Fibroblast of lung (primary cell): ENCODE data around the gene ATG4C. TPM values are rescaled to one million over a fixed set of nuclear protein-coding genes. Genes with fewer than 3 reads are reported as not detected.

Experiments
- DNase-seq, 2 donors: peaks; one replicate each; pipeline versions ENCODE4 v3.0.0 to v3.0.0-alpha.2; 2010; ENCODE audit warnings: low read depth in 2 of 2
- H2AFZ ChIP-seq: 2 replicates; pipeline ENCODE4 v1.5.1; 2012; ENCODE audit warnings: low read length, control low read depth, inconsistent platforms
- H3K27ac ChIP-seq: 2 replicates; pipeline ENCODE4 v1.5.1; 2011; ENCODE audit warnings: low read length, control low read depth; ENCODE audit not compliant: insufficient read depth
- H3K27me3 ChIP-seq: 2 replicates; pipeline ENCODE4 v1.5.1; 2011; ENCODE audit warnings: mild to moderate bottlenecking, low read length; ENCODE audit not compliant: control insufficient read depth, insufficient read depth
- H3K36me3 ChIP-seq: 2 replicates; pipeline ENCODE4 v1.5.1; 2011; ENCODE audit warnings: low read length; ENCODE audit not compliant: control insufficient read depth, insufficient read depth
- H3K4me1 ChIP-seq: 2 replicates; pipeline ENCODE4 v1.5.1; 2011; ENCODE audit warnings: low read length; ENCODE audit not compliant: control insufficient read depth, insufficient read depth; ENCODE audit errors: extremely low read depth
- H3K4me2 ChIP-seq: 2 replicates; pipeline ENCODE4 v1.5.1; 2011; ENCODE audit warnings: low read length, control low read depth; ENCODE audit not compliant: insufficient read depth; ENCODE audit errors: extremely low read depth
- H3K4me3 ChIP-seq, 4 experiments: fragments of 200-600 bp in 1 of 4; sonication (generic) in 1 of 4; replicated peaks in 1 of 4; 2 replicates each; pipeline ENCODE4 v1.5.1; 2011 to 2016; ENCODE audit warnings: low read length in 4 of 4, low read depth in 3 of 4, mild to moderate bottlenecking in 3 of 4, control low read depth in 2 of 4, inconsistent platforms in 1 of 4, mixed read lengths in 1 of 4; ENCODE audit not compliant: insufficient read depth in 1 of 4; ENCODE audit errors: control extremely low read depth in 1 of 4
- H3K79me2 ChIP-seq: 2 replicates; pipeline ENCODE4 v1.5.1; 2012; ENCODE audit warnings: mild to moderate bottlenecking, low read length, inconsistent platforms; ENCODE audit not compliant: control insufficient read depth, insufficient read depth
- H3K9ac ChIP-seq: 2 replicates; pipeline ENCODE4 v1.5.1; 2011; ENCODE audit warnings: mild to moderate bottlenecking, low read length, control low read depth; ENCODE audit not compliant: insufficient read depth
- H3K9me3 ChIP-seq: 2 replicates; pipeline ENCODE4 v1.5.1; 2012; ENCODE audit warnings: low read depth, low read length; ENCODE audit not compliant: control insufficient read depth, insufficient read depth
- H4K20me1 ChIP-seq: 2 replicates; pipeline ENCODE4 v1.5.1; 2011; ENCODE audit warnings: low read length; ENCODE audit not compliant: control insufficient read depth, insufficient read depth; ENCODE audit errors: extremely low read depth
- CTCF ChIP-seq, 2 donors: IDR thresholded peaks in 1 of 2; conservative IDR thresholded peaks in 1 of 2; 1 replicate in 1 of 2; 2 replicates in 1 of 2; pipeline ENCODE4 v1.5.1; 2011 to 2012; ENCODE audit warnings: low read length in 2 of 2, control low read depth in 1 of 2, inconsistent platforms in 1 of 2, low read depth in 1 of 2, mild to moderate bottlenecking in 1 of 2
- EZH2 ChIP-seq: IDR thresholded peaks from 2 replicates; pipeline ENCODE4 v1.5.1; 2012; ENCODE audit warnings: low read length, control low read depth, mild to moderate bottlenecking; ENCODE audit errors: missing control alignments
- polyA plus RNA-seq, 2 donors: library from polyadenylated mRNA; depleted of rRNA in 1 of 2; stranded (reverse) in 1 of 2; unstranded in 1 of 2; fragments of >200 nt; gene quantifications; 2 replicates each; pipeline ENCODE4 v1.2.1, GENCODE V29; 2011 to 2012; ENCODE audit warnings: missing spikeins in 1 of 2
- total RNA-seq: library from RNA; depleted of rRNA; stranded (reverse); fragments of >200 nt; gene quantifications from 2 replicates; pipeline ENCODE4 v1.2.1, GENCODE V29; 2014

Gene ATG4C
- total and polyA plus RNA-seq, 2 donors (not counting 1 experiment from before 2014, with no cell fraction given) = 9.0 to 12.1 TPM

DNA sequence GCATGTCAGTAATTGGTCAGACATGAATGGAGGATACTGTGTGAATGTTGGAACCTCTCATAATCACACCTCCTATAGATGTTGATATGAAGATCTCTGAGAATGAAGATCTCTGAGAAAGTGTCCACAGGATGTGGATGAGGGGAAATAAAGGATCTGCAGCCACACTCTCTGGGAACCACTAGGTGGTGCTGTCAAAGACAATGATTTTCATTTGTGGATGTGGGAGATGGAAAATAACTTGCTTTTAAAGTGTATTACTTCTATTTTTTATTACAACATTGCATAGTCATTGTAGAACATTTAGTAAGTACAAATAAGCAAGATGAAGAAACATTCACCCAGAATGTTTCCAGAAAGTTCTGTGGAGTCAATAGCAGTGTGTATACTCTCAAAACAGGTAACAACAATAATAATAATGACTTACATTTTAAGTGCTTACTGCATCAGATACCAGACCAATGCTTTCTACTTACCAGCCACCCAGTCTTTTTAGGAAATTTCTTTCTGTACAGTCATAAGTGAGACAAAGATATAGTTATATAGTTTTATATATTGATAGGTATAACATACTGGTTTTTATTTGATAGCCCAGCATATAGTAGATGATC lies 128.2 kb downstream of the ATG4C start:
- Histone ChIP-seq H3K27ac (no peak overlapping the region), H3K36me3 (no peaks in the 10 kb centered on the region), H3K9ac (no peak overlapping the region), H4K20me1 (no peaks in the 10 kb centered on the region), H3K9me3 (no peaks in the 10 kb centered on the region), H3K4me1 (no peaks in the 10 kb centered on the region), H3K27me3 (no peaks in the 10 kb centered on the region), H2AFZ (no peak overlapping the region), H3K4me3 (no peak overlapping the region), H3K4me2 (no peak overlapping the region), H3K79me2 (no peaks in the 10 kb centered on the region)
- peak; percentile 11 to 37 for DNase-seq
- TF ChIP-seq CTCF (conservative IDR thresholded peaks at IDR 0.05 in 1 of 2, IDR thresholded peaks at IDR 0.05 in 1 of 2; ENCODE audit: low read depth in 1 of 2, low read length in 2 of 2) = peak; percentile 86 to 88
- no peak for TF ChIP-seq EZH2

Other genes with a start within 250 kb of the ATG4C start
- not detected in 2 replicates for gene ANGPTL3, start 186.6 kb upstream of the ATG4C start, total RNA-seq
- not detected in 2 replicates for gene ANGPTL3, start 186.6 kb upstream of the ATG4C start, polyA plus RNA-seq
- gene DOCK7, start 95.7 kb upstream of the ATG4C start, total RNA-seq = 92.5 and 153 TPM in 2 replicates
- gene DOCK7, start 95.7 kb upstream of the ATG4C start, polyA plus RNA-seq = 48.4 and 66.5 TPM in 2 replicates